H1 (cell line): ENCODE results near the gene DDA1. TPM values are rescaled to one million over a fixed set of nuclear protein-coding genes. Genes with fewer than 3 reads are reported as not detected.

Source experiments
- CTCF ChIA-PET: fragments of 300-600 bp; sonication (Branson Sonifier 250); formaldehyde crosslinking; loops from one replicate; lab custom pipeline; 2021; ENCODE audit not compliant: partially characterized antibody; lab: Charles Lee
- POLR2A ChIA-PET: fragments of 300-600 bp; sonication (Branson Sonifier 250); formaldehyde crosslinking; loops from one replicate; lab custom pipeline; 2021; ENCODE audit warnings: inconsistent platforms; ENCODE audit not compliant: partially characterized antibody; lab: Charles Lee
- DNase-seq, 2 experiments: peaks; one replicate each; pipeline versions ENCODE4 v3.0.0 to v3.0.0-alpha.2; 2010 to 2022; ENCODE audit warnings: low spot score in 2 of 2, low read depth in 1 of 2, mixed read lengths in 1 of 2
- FAIRE-seq: peaks from 2 replicates; lab custom pipeline; 2011; peaks lifted over from hg19 to GRCh38; lab: Jason Lieb, UNC
- H2AFZ ChIP-seq: 2 replicates; pipeline ENCODE4 v1.8.1; 2012; ENCODE audit warnings: low read length, inconsistent platforms
- H2AK5ac ChIP-seq: 2 replicates; pipeline ENCODE4 v1.6.1; 2013; ENCODE audit warnings: low read depth, low read length
- H2BK120ac ChIP-seq: replicated peaks from 2 replicates; pipeline ENCODE3; 2013; ENCODE audit warnings: low read depth, low read length, inconsistent platforms
- H2BK12ac ChIP-seq: 2 replicates; pipeline ENCODE4 v1.6.1; 2013; ENCODE audit warnings: low read depth, low read length
- H2BK15ac ChIP-seq: 2 replicates; pipeline ENCODE4 v1.6.1; 2013; ENCODE audit warnings: low read length
- H2BK20ac ChIP-seq: 2 replicates; pipeline ENCODE4 v1.6.1; 2013; ENCODE audit warnings: low read length
- H2BK5ac ChIP-seq: 2 replicates; pipeline ENCODE4 v1.6.1; 2013; ENCODE audit warnings: low read depth, low read length
- H3K14ac ChIP-seq: 2 replicates; pipeline ENCODE4 v1.6.1; 2013; ENCODE audit warnings: inconsistent platforms; ENCODE audit not compliant: insufficient read length
- H3K18ac ChIP-seq: 2 replicates; pipeline ENCODE4 v1.6.1; 2013; ENCODE audit warnings: low read length; ENCODE audit errors: extremely low read depth
- H3K23ac ChIP-seq: 2 replicates; pipeline ENCODE4 v1.6.1; 2013; ENCODE audit warnings: inconsistent platforms; ENCODE audit not compliant: insufficient read length
- H3K23me2 ChIP-seq: 2 replicates; pipeline ENCODE4 v1.6.1; 2013; ENCODE audit warnings: low read depth, low read length
- H3K27ac ChIP-seq: 2 replicates; pipeline ENCODE4 v1.6.1; 2011; ENCODE audit warnings: low read depth, low read length, inconsistent platforms
- H3K27me3 ChIP-seq, 4 experiments: replicated peaks in 1 of 4; 1 replicate in 1 of 4; 2 replicates in 3 of 4; pipeline versions ENCODE4 v1.6.1 to v1.8.1; 2011 to 2013; ENCODE audit warnings: low read length in 3 of 4, mild to moderate bottlenecking in 3 of 4, inconsistent platforms in 2 of 4, mixed read lengths in 2 of 4, moderate library complexity in 1 of 4; ENCODE audit not compliant: control insufficient read depth in 3 of 4, insufficient read depth in 3 of 4; ENCODE audit errors: extremely low read depth in 1 of 4
- H3K36me3 ChIP-seq, 4 experiments: 2 replicates each; pipeline versions ENCODE4 v1.6.1 to v1.8.1; 2011 to 2013; ENCODE audit warnings: mild to moderate bottlenecking in 4 of 4, low read length in 3 of 4, moderate library complexity in 2 of 4, control low read depth in 1 of 4, inconsistent platforms in 1 of 4; ENCODE audit not compliant: insufficient read depth in 4 of 4, control insufficient read depth in 2 of 4
- H3K4ac ChIP-seq: replicated peaks from 2 replicates; pipeline ENCODE3; 2013; ENCODE audit warnings: low read length, low read depth, mixed read lengths, inconsistent platforms; ENCODE audit not compliant: insufficient read length
- H3K4me1 ChIP-seq, 4 experiments: replicated peaks in 1 of 4; 1 replicate in 1 of 4; 2 replicates in 3 of 4; pipeline versions ENCODE4 v1.6.1 to v1.8.1; 2011 to 2013; ENCODE audit warnings: low read length in 3 of 4, inconsistent platforms in 2 of 4, mixed read lengths in 1 of 4; ENCODE audit not compliant: insufficient read depth in 4 of 4, control insufficient read depth in 3 of 4
- H3K4me2 ChIP-seq, 2 experiments: 2 replicates each; pipeline versions ENCODE4 v1.6.1 to v1.8.1; 2011 to 2013; ENCODE audit warnings: low read depth in 2 of 2, low read length in 2 of 2, control low read depth in 1 of 2, inconsistent platforms in 1 of 2, mild to moderate bottlenecking in 1 of 2; ENCODE audit not compliant: insufficient read depth in 1 of 2
- H3K4me3 ChIP-seq, 4 experiments: fragments of 200-600, 300-600 bp in 1 of 4; sonication (generic), shearing (Covaris generic), sonication (Bioruptor Twin) in 1 of 4; 2 replicates each; pipeline versions ENCODE4 v1.5.1 to v1.8.1; 2011 to 2016; ENCODE audit warnings: low read length in 4 of 4, low read depth in 3 of 4, control low read depth in 2 of 4, inconsistent platforms in 2 of 4, mild to moderate bottlenecking in 2 of 4, mixed read lengths in 1 of 4, moderate library complexity in 1 of 4; ENCODE audit not compliant: insufficient read depth in 2 of 4; ENCODE audit errors: extremely low read depth in 1 of 4
- H3K56ac ChIP-seq: replicated peaks from 2 replicates; pipeline ENCODE3; 2013; ENCODE audit warnings: low read depth, mild to moderate bottlenecking, mixed read lengths, low read length, inconsistent platforms; ENCODE audit not compliant: insufficient read length
- H3K79me1 ChIP-seq: 2 replicates; pipeline ENCODE4 v1.6.1; 2013; ENCODE audit warnings: low read depth, low read length, control low read depth
- H3K79me2 ChIP-seq, 2 experiments: 2 replicates each; pipeline versions ENCODE4 v1.6.1 to v1.8.1; 2012 to 2013; ENCODE audit warnings: low read length in 2 of 2, mild to moderate bottlenecking in 2 of 2, inconsistent platforms in 1 of 2; ENCODE audit not compliant: insufficient read depth in 2 of 2, control insufficient read depth in 1 of 2
- H3K9ac ChIP-seq, 4 experiments: replicated peaks in 1 of 4; 1 replicate in 1 of 4; 2 replicates in 3 of 4; pipeline versions ENCODE4 v1.6.1 to v1.8.1; 2011 to 2013; ENCODE audit warnings: low read depth in 3 of 4, low read length in 3 of 4, control low read depth in 2 of 4, mild to moderate bottlenecking in 2 of 4, moderate library complexity in 2 of 4, inconsistent platforms in 1 of 4; ENCODE audit errors: extremely low read depth in 1 of 4
- H3K9me3 ChIP-seq, 2 experiments: 2 replicates each; pipeline versions ENCODE4 v1.6.1 to v1.8.1; 2012 to 2013; ENCODE audit warnings: mild to moderate bottlenecking in 2 of 2, moderate library complexity in 2 of 2, control low read depth in 1 of 2, inconsistent platforms in 1 of 2, low read depth in 1 of 2, low read length in 1 of 2, mixed read lengths in 1 of 2; ENCODE audit not compliant: insufficient read depth in 2 of 2
- H4K20me1 ChIP-seq, 2 experiments: replicated peaks in 1 of 2; 2 replicates each; pipeline versions ENCODE3 to v1.8.1; 2011 to 2013; ENCODE audit warnings: inconsistent platforms in 2 of 2, low read length in 2 of 2, mild to moderate bottlenecking in 1 of 2; ENCODE audit not compliant: insufficient read depth in 2 of 2, control insufficient read depth in 1 of 2
- H4K5ac ChIP-seq: 2 replicates; pipeline ENCODE4 v1.6.1; 2013; ENCODE audit warnings: low read length, low read depth, mixed read lengths, inconsistent platforms; ENCODE audit not compliant: insufficient read length
- H4K8ac ChIP-seq: 2 replicates; pipeline ENCODE4 v1.8.0; 2013; ENCODE audit warnings: mild to moderate bottlenecking, moderate library complexity, low read length, inconsistent platforms; ENCODE audit not compliant: insufficient read depth; ENCODE audit errors: extremely low read depth
- H4K91ac ChIP-seq: replicated peaks from 2 replicates; pipeline ENCODE3; 2013; ENCODE audit warnings: low read length, mixed read lengths, inconsistent platforms; ENCODE audit not compliant: insufficient read length
- CBX8 ChIP-seq: fragments of 300-800, 300-1000 bp; sonication (generic); IDR thresholded peaks from 2 replicates; pipeline ENCODE4 v1.7.1; 2016; ENCODE audit warnings: low read depth, low read length, borderline replicate concordance
- CEBPB ChIP-seq: IDR thresholded peaks from 2 replicates; pipeline ENCODE4 v1.6.1; 2012; ENCODE audit warnings: low read depth, low read length
- EGR1 ChIP-seq: IDR thresholded peaks from 2 replicates; pipeline ENCODE4 v1.6.1; 2011; ENCODE audit warnings: low read depth, low read length, borderline replicate concordance
- EP300 ChIP-seq, 2 experiments: IDR thresholded peaks; 1 replicate in 1 of 2; 2 replicates in 1 of 2; pipeline ENCODE4 v1.6.1; 2011 to 2012; ENCODE audit warnings: low read depth in 2 of 2, low read length in 2 of 2, mild to moderate bottlenecking in 2 of 2, borderline replicate concordance in 1 of 2, inconsistent platforms in 1 of 2, moderate library complexity in 1 of 2
- EZH2 ChIP-seq: fragments of 200-600 bp; sonication (generic); IDR thresholded peaks from 2 replicates; pipeline ENCODE4 v1.7.1; 2012; ENCODE audit warnings: low read depth, mild to moderate bottlenecking, moderate library complexity, low read length, inconsistent platforms; ENCODE audit not compliant: severe bottlenecking
- HDAC2 ChIP-seq, 2 experiments: fragments of 300-600 bp in 1 of 2; sonication (generic) in 1 of 2; IDR thresholded peaks; 2 replicates each; pipeline ENCODE4 v1.6.1; 2011 to 2012; ENCODE audit warnings: low read depth in 2 of 2, low read length in 2 of 2, mild to moderate bottlenecking in 2 of 2, moderate library complexity in 2 of 2, borderline replicate concordance in 1 of 2, inconsistent platforms in 1 of 2
- JUND ChIP-seq: IDR thresholded peaks from 2 replicates; pipeline ENCODE4 v1.6.1; 2011; ENCODE audit warnings: mild to moderate bottlenecking, improper control_type of control experiment, low read length
- KDM4A ChIP-seq: IDR thresholded peaks from one replicate; pipeline ENCODE4 v1.7.1; 2012; ENCODE audit warnings: low read depth, mild to moderate bottlenecking, moderate library complexity, low read length, inconsistent platforms; ENCODE audit not compliant: severe bottlenecking
- MAFK ChIP-seq: IDR thresholded peaks from 2 replicates; pipeline ENCODE4 v1.6.1; 2012; ENCODE audit warnings: low read depth, mild to moderate bottlenecking, improper control_type of control experiment, low read length
- RNF2 ChIP-seq: fragments of 200-900, 300-1000 bp; sonication (generic); IDR thresholded peaks from 2 replicates; pipeline ENCODE4 v1.7.1; 2016; ENCODE audit warnings: borderline replicate concordance, low read depth, mild to moderate bottlenecking, antibody characterized with exemption, low read length; ENCODE audit not compliant: poor library complexity, severe bottlenecking; ENCODE audit errors: missing control alignments
- SAP30 ChIP-seq: fragments of 300-600 bp; sonication (generic); IDR thresholded peaks from 2 replicates; pipeline ENCODE4 v1.7.1; 2012; ENCODE audit warnings: low read length, moderate library complexity, mild to moderate bottlenecking, inconsistent platforms; ENCODE audit not compliant: insufficient read depth, insufficient replicate concordance
- SIX5 ChIP-seq: IDR thresholded peaks from 2 replicates; pipeline ENCODE4 v1.6.1; 2011; ENCODE audit warnings: mild to moderate bottlenecking, low read depth, low read length
- SP4 ChIP-seq: IDR thresholded peaks from 2 replicates; pipeline ENCODE4 v1.6.1; 2012; ENCODE audit warnings: low read length, inconsistent platforms
- WGBS, 2 experiments: shearing (Covaris generic) in 1 of 2; methylation state at CpG; one replicate each; pipeline versions ENCODE4 v1.1.6 to v1.1.7; 2013 to 2015; ENCODE audit warnings: low lambda C conversion rate in 2 of 2, mixed read lengths in 2 of 2, inconsistent platforms in 1 of 2, low coverage in 1 of 2, missing lambda C conversion rate in 1 of 2; ENCODE audit not compliant: insufficient replicate concordance in 2 of 2, insufficient coverage in 1 of 2, insufficient read length in 1 of 2; ENCODE audit errors: extremely low coverage in 1 of 2, missing lambda C conversion rate in 1 of 2; 5-methylcytosine and 5-hydroxymethylcytosine counted together
- polyA plus RNA-seq, 7 experiments: library from polyadenylated mRNA; depleted of rRNA in 3 of 7; stranded (reverse) in 5 of 7; unstranded in 2 of 7; fragments of >200 nt in 5 of 7; fragments of 200-250 nt in 2 of 7; gene quantifications; 1 replicate in 5 of 7; 2 replicates in 1 of 7; 4 replicates in 1 of 7; pipeline versions ENCODE4 v1.2.1 to v1.2.3, GENCODE V29; 2011 to 2013; ENCODE audit warnings: missing spikeins in 2 of 7, mixed read lengths in 2 of 7
- total RNA-seq: library from RNA; stranded (reverse); fragmentation: NEBNext Ultra II Directional; extraction: Animal tissue kit (Norgen Biotek cat#: 25700); gene quantifications from 2 replicates; pipeline ENCODE4 v1.2.1, GENCODE V29; 2021

DDA1 gene
- total and polyA plus RNA-seq, 2 of the 8 experiments (the other 6 are each of a cell fraction or from before 2014, with no cell fraction given): 29.2 to 34.5 TPM

DNA sequence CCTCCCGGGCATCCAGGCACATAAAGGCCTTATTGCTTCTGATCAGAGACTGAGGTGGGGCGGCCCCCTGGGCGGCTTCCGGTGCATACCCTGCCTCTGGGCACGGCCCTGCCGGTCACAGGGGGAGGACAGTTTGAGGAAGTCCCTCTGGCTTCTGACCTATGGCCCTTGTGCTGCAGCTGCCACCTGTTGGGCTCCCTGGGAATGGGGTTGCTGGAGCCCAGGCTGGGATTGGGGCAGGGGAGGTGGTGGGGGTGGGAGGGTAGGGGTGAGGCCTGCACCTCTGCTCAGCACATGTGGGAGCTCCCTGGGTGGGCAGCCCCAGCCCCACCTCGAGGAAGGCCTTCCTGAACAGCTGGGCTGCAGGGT is 14.6 kb downstream of the DDA1 start:
- Histone ChIP-seq H3K4me3 (no peak overlapping the region), H4K20me1 (peaks cover 0 to 3% of the 10 kb centered on the region in 2 experiments), H3K18ac (no peak overlapping the region), H3K9me3 (no peaks in the 10 kb centered on the region), H3K36me3 (peaks cover 2 to 35% (median 15%) of the 10 kb centered on the region in 4 experiments; a peak in 5 of 8 replicates), H3K4ac (no peak overlapping the region), H4K91ac (no peak overlapping the region), H2BK20ac (no peak overlapping the region), H4K5ac (no peak overlapping the region), H3K14ac (no peak overlapping the region), H3K27ac (no peak overlapping the region), H3K79me2 (no peaks in the 10 kb centered on the region), H2AFZ (no peak overlapping the region), H3K9ac (no peak overlapping the region), H3K23ac (no peak overlapping the region), H2AK5ac (no peak overlapping the region), H3K23me2 (peaks cover 5% of the 10 kb centered on the region; the same call in 1 of the 2 replicates), H2BK5ac (no peak overlapping the region), H3K27me3 (no peaks in the 10 kb centered on the region), H3K56ac (no peak overlapping the region), H3K4me1 (peaks cover 0 to 15% (median 9%) of the 10 kb centered on the region in 4 experiments; a peak in 4 of 7 replicates), H2BK12ac (no peak overlapping the region), H2BK15ac (no peak overlapping the region), H3K4me2 (no peak overlapping the region), H4K8ac (no peak overlapping the region), H3K79me1 (no peaks in the 10 kb centered on the region; the same call in 1 of the 2 replicates), H2BK120ac (no peak overlapping the region)
- POLR2A ChIA-PET: interaction anchor here (1.0 to 17.1 kb wide), 4 partner anchors 13 to 108 kb away, joined by 3 to 329 read pairs (median 52); partner anchors contain the start of genes ABHD8, ANO8, DDA1 and GTPBP3
- DNase-seq (no peak), FAIRE-seq (no peak)
- CTCF ChIA-PET: interaction anchor here (1.2 to 3.1 kb wide), 2 partner anchors 12 to 66 kb away, joined by 4 to 7 read pairs; partner anchors contain the start of gene ANO8
- 91% methylated on average over 6 of the region's 7 CpGs; no CpG with 5 or more reads in 1 of the 2 experiments for WGBS, 2 experiments
- no peak for TF ChIP-seq EGR1
- no peak for TF ChIP-seq EP300 (IDR thresholded peaks at IDR 0.05; ENCODE audit: borderline replicate concordance in 1 of 2, low read depth in 2 of 2, low read length in 2 of 2)
- no peak for TF ChIP-seq SAP30
- no peak for TF ChIP-seq HDAC2 (IDR thresholded peaks at IDR 0.05; ENCODE audit: borderline replicate concordance in 1 of 2, low read depth in 2 of 2, low read length in 2 of 2)
- no peak for TF ChIP-seq JUND
- no peak for TF ChIP-seq CEBPB
- TF ChIP-seq SIX5: no peak
- no peak for TF ChIP-seq EZH2
- no peak for TF ChIP-seq SP4
- TF ChIP-seq KDM4A: no peak
- TF ChIP-seq RNF2: no peak
- TF ChIP-seq CBX8: no peak
- TF ChIP-seq MAFK: no peak
